Astrocyte of the cerebellum (primary cell): ENCODE data around the gene OR6K6.

Source experiments
- DNase-seq: peaks from one replicate; pipeline ENCODE4 v3.0.0-alpha.2; 2011; ENCODE audit warnings: low read depth
- H3K4me3 ChIP-seq: 2 replicates; pipeline ENCODE4 v1.5.1; 2011; ENCODE audit warnings: mild to moderate bottlenecking, low read depth, low read length, moderate library complexity
- CTCF ChIP-seq: IDR thresholded peaks from 2 replicates; pipeline ENCODE4 v1.5.1; 2012; ENCODE audit warnings: low read length, low read depth, moderate library complexity, mild to moderate bottlenecking; ENCODE audit errors: missing control alignments
- in situ Hi-C: cut with HindIII; loops from 2 replicates; pipeline ENCODE4 v1.10.0; 2017; ENCODE audit warnings: low sequenced_read_pairs

OR6K6 gene

DNA sequence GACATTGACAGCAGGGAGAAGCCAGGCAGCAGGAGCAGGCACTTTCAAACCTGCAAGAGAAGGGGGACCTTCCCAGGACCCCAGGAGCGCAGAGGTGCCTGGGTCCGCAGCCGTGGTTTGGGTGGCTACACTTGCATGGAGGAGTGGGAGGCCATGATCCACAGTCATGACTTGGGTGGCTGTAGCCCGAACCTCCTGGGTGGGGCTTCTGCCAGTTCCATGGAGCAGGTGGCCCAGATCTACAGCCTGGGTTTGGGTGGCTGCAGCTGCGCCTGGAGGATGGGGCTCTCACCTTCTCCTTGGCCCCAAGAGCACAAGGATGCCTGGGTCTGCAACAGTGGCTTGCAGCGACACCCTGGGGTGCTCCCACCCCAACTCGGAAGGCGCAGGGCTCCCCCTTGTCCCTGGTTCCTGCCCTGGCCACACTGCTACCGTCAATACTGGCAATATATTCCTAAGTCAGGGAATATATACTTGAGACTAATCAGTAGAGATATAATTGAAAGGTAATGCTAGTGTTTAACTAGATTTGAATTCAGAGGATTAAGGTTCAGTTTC, 2.3 kb upstream of the OR6K6 start:
- in situ Hi-C loops: no loop called here
- H3K4me3 ChIP-seq: no peak overlapping the region
- no peak for DNase-seq
- no peak for TF ChIP-seq CTCF

DNA sequence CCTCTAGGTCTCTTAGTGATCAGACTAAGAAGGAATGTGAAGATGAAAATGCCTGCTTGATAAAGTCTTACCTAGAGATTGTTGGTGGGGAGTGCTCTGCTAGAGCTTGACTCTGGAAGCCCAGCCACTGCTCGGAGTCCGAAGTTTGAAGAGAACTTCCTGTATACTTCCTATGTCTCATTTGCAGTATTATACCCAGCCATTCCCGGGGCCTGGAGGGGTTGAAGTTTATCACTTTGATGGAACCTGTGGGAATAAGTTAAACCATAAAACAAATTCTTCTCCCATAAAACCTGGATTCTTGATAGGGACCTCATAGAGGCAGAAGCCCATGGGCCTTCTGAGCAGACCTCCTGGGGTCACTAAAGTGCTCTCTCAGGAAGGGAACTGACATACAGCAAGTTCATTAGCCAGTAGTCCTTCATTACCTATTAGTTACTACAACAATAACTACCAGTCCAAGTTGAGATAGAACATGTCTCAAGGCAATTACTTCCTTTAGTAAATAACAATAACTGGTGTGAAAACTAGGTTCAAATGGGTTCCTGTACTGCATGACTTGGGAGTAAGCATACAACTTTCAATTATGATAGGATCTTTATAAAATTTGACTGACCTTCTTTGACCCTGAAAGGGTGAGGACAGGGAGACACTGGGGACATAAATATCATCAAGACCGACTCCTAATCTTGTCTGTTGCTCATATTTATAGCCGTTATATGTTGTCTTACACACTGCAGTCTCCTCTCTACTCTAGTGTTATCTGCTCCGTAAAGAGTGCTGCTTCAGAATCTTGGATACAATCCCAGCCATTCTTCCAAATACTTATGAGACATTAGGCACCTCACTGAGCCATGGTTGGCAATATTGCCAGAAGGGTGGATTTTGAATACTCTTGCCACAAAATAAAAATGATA, 17.7 kb downstream of the OR6K6 start, which contains the start of gene OR6N1:
TSS of gene OR6N1 (minus strand) at position 246 of the 917 bp plus-strand sequence. CDS start 5,513 bp downstream, outside the sequence.
- in situ Hi-C loops: no loop called here
- DNase-seq: no peak
- no peak for TF ChIP-seq CTCF
- no peak within 1 kb of the TSS for H3K4me3 ChIP-seq

- no peak for TF ChIP-seq CTCF
Observed at GRCh38 chr1:158781104-158781503, 26.6 kb downstream of the OR6K6 start, which contains the start of gene OR6N2. TSS of gene OR6N2 (minus strand) at chr1:158781204. CDS start at chr1:158777635, 3,569 bp downstream.

GRCh38 chr1:158793604-158794003, 39.1 kb downstream of the OR6K6 start:
- in situ Hi-C loops: no loop called here
- no peak overlapping the region for H3K4me3 ChIP-seq
- DNase-seq: no peak
- no peak for TF ChIP-seq CTCF

More at GRCh38 chr1:158781104-158781503, 26.6 kb downstream of the OR6K6 start, which contains the start of gene OR6N2:
- in situ Hi-C loops: no loop called here
- DNase-seq: no peak
- H3K4me3 ChIP-seq: no peak within 1 kb of the TSS

DNA sequence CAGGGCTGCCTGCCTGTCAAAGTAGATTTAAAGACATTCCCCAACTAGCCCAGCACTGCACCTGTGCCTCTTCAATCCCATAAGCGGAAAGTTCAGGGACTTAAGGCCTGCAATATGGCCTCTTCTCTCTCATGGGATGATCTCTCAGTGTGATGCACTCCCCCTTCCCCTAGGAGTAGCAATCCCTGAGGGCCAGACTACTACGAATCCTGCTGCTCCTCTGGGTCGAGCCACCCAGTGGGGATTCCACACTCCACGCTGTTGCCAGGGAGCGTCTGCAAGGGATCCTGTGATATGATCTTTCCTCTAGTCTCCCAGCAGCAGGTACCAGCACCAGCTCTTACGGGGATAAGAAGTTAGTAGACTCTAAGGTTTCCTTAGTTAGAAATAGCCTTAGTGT, 39.7 kb downstream of the OR6K6 start:
- no peak for TF ChIP-seq CTCF
- in situ Hi-C loops: no loop called here
- no peak overlapping the region for H3K4me3 ChIP-seq
- no peak for DNase-seq

- H3K4me3 ChIP-seq: no peak overlapping the region
- in situ Hi-C loops: no loop called here
- no peak for TF ChIP-seq CTCF
Observed at GRCh38 chr1:158798531-158798930, 44.0 kb downstream of the OR6K6 start.

More at GRCh38 chr1:158798531-158798930, 44.0 kb downstream of the OR6K6 start:
- DNase-seq: no peak
